Prostate gland (tissue), 2 donors: ENCODE measurements around the gene RGS11. TPM values are rescaled to one million over a fixed set of nuclear protein-coding genes. Genes with fewer than 3 reads are reported as not detected.

ENCODE experiments used
- DNase-seq: peaks from one replicate; pipeline ENCODE4 v3.0.0-alpha.2; 2019; ENCODE audit warnings: low spot score
- H3K27ac ChIP-seq, 2 donors: fragments of 200-600 bp; sonication (generic); 2 replicates each; pipeline ENCODE4 v1.5.1; 2017 to 2019
- H3K27me3 ChIP-seq: fragments of 200-600 bp; sonication (generic); replicated peaks from 2 replicates; pipeline ENCODE4 v1.5.1; 2019; ENCODE audit not compliant: insufficient read depth
- H3K36me3 ChIP-seq, 2 donors: fragments of 200-600 bp; sonication (generic); 1 replicate in 1 of 2; 2 replicates in 1 of 2; pipeline versions ENCODE4 v1.5.1 to v1.8.1; 2017 to 2019
- H3K4me1 ChIP-seq: fragments of 200-600 bp; sonication (generic); replicated peaks from 2 replicates; pipeline ENCODE4 v1.5.1; 2019
- H3K4me3 ChIP-seq, 2 donors: fragments of 200-600 bp; sonication (generic); 2 replicates each; pipeline ENCODE4 v1.5.1; 2017 to 2019
- H3K9me3 ChIP-seq: fragments of 200-600 bp; sonication (generic); 2 replicates; pipeline ENCODE4 v1.5.1; 2017
- POLR2A ChIP-seq: fragments of 450-650 bp; IDR thresholded peaks from one replicate; pipeline ENCODE4 v1.6.1; 2016; ENCODE audit warnings: antibody characterized with exemption, mild to moderate bottlenecking
- POLR2AphosphoS5 ChIP-seq: sonication (generic); formaldehyde crosslinking; IDR thresholded peaks from one replicate; pipeline ENCODE4 v1.6.1; 2017; ENCODE audit warnings: antibody characterized with exemption
- WGBS: methylation state at CpG from one replicate; pipeline ENCODE4 v1.1.5; 2018; 5-methylcytosine and 5-hydroxymethylcytosine counted together
- intact Hi-C: fragments of 100-400 bp; cut with DNase I; formaldehyde crosslinking; loops from one replicate; pipeline ENCODE4 v1.14.2; 2022
- total RNA-seq, 2 donors: library from RNA; depleted of rRNA; stranded (reverse); fragments of >200 nt; gene quantifications; one replicate each; pipeline ENCODE4 v1.1.0, GENCODE V29; 2016
- TF ChIP-seq, protein P1 (sequence below), 4 experiments: fragments of 200-600 bp in 2 of 4; fragments of 450-650 bp in 2 of 4; sonication (generic) in 2 of 4; IDR thresholded peaks; 1 replicate in 3 of 4; 2 replicates in 1 of 4; pipeline ENCODE4 v1.5.1; 2016 to 2019; ENCODE audit warnings: antibody characterized with exemption in 4 of 4, mild to moderate bottlenecking in 2 of 4, moderate library complexity in 2 of 4

The RGS11 gene
- total RNA-seq, 2 donors from 2014 or later, result 2.3 to 5.9 TPM

DNA sequence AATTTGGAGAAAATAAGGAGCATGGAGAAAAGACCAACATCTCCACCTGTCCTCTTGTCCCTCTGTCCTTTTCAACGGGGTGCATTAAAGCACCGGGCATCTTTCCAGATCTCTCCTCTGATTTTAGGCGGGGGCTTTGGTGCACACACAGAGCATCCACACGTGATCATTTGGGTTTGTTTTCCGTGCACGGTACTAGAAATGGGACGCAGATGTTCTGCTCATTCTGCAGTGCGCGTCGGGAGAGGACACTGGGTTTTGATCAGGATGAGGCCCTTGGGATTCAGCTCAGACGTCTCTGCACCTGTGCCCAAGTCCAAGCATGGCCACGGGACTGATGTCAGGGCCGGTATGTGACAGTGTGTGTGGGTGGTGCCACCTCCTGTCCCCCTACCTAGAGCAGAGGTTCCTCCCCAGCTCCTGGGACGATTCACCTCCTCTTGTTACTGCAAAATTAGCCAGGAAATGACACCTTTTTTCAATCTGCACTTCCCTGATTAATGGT is 39.1 kb upstream of the RGS11 start:
- no peaks in the 10 kb centered on the region for H3K9me3 ChIP-seq
- H3K27me3 ChIP-seq, result no peaks in the 10 kb centered on the region
- no peak for DNase-seq
- intact Hi-C loops, result no loop called here
- H3K27ac ChIP-seq, result no peak overlapping the region
- WGBS, result 69% methylated on average over 14 of the region's 14 CpGs
- no peak for TF ChIP-seq POLR2AphosphoS5
- no peak overlapping the region for H3K4me3 ChIP-seq
- H3K4me1 ChIP-seq, result no peaks in the 10 kb centered on the region
- H3K36me3 ChIP-seq, result no peaks in the 10 kb centered on the region

DNA sequence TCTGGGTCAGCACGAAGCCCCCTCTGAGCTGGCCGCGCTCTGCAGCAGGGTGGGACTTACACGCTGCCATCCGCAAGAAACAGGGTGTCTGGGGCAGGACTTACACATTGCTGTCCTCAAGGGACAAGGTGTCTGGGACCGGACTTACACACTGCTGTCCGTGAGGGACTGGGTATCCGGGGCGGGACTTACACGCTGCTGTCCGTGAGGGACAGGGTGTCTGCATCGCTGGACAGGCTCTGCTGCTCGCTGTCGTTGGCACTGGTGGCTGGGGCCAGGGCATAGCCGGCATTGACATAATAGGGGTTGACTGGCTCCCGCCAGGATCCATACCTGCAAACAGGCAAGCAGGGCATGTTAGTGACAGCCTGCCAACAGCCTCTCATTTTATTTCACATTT is 38.6 kb upstream of the RGS11 start:
- intact Hi-C loops, result no loop called here
- Histone ChIP-seq H3K4me1 (no peaks in the 10 kb centered on the region), H3K9me3 (no peaks in the 10 kb centered on the region), H3K27ac (no peak overlapping the region), H3K36me3 (no peaks in the 10 kb centered on the region), H3K27me3 (no peaks in the 10 kb centered on the region), H3K4me3 (no peak overlapping the region)
- no peak for DNase-seq
- 92% methylated on average over 16 of the region's 16 CpGs for WGBS
- no peak for TF ChIP-seq POLR2A
- TF ChIP-seq, protein P1, sequence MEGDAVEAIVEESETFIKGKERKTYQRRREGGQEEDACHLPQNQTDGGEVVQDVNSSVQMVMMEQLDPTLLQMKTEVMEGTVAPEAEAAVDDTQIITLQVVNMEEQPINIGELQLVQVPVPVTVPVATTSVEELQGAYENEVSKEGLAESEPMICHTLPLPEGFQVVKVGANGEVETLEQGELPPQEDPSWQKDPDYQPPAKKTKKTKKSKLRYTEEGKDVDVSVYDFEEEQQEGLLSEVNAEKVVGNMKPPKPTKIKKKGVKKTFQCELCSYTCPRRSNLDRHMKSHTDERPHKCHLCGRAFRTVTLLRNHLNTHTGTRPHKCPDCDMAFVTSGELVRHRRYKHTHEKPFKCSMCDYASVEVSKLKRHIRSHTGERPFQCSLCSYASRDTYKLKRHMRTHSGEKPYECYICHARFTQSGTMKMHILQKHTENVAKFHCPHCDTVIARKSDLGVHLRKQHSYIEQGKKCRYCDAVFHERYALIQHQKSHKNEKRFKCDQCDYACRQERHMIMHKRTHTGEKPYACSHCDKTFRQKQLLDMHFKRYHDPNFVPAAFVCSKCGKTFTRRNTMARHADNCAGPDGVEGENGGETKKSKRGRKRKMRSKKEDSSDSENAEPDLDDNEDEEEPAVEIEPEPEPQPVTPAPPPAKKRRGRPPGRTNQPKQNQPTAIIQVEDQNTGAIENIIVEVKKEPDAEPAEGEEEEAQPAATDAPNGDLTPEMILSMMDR (IDR thresholded peaks at IDR 0.05), result no peak
- no peak for TF ChIP-seq POLR2AphosphoS5

DNA sequence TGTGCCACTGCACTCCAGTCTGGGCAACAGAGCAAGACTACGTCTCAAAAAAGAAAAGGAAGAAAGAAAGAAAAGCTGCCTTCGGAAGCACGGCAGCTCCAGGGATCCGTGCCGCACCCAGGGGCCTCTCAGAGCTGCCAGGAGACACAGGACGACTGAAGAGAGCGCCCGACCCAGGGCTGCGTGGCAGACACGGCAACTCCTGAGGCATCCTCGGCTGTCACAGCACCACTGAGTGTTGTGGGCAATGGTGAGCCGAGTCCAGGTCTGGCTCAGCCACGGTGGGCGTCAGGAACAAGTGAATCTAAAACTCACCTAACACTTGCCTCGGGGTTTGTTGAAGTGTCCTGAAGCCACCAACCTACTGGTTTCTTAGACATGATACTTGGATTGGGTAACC is 36.0 kb upstream of the RGS11 start:
- no peaks in the 10 kb centered on the region for H3K9me3 ChIP-seq
- TF ChIP-seq, protein P1 (IDR thresholded peaks at IDR 0.05), result no peak
- no peak for TF ChIP-seq POLR2A
- TF ChIP-seq POLR2AphosphoS5, result no peak
- no peak overlapping the region for H3K4me3 ChIP-seq
- H3K36me3 ChIP-seq, result no peaks in the 10 kb centered on the region
- no peaks in the 10 kb centered on the region for H3K4me1 ChIP-seq
- no peaks in the 10 kb centered on the region for H3K27me3 ChIP-seq
- intact Hi-C loops, result no loop called here
- H3K27ac ChIP-seq, result no peak overlapping the region
- no peak for DNase-seq
- 91% methylated on average over 15 of the region's 15 CpGs for WGBS

DNA sequence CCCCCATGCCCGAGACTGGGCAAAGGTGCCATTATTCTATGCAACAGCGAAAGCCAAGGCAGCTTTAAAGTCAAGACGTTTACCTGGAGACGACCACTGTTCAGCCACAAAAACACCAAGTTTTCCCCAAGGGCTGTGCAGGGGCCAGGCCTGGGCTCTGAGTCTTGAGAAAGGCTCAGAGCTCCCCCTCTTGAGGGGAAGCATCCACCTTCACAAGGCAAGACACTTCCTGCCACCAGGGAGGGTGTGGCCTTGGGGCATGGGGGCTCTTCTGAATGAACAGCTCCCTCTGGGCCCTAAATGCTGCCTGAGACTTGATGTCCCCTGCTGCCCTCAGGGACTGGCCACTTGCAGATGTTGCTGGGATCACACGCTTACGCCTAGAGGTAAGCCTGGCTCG is 33.7 kb upstream of the RGS11 start:
- Histone ChIP-seq H3K36me3 (no peaks in the 10 kb centered on the region), H3K27me3 (no peaks in the 10 kb centered on the region), H3K9me3 (no peaks in the 10 kb centered on the region), H3K27ac (no peak overlapping the region), H3K4me3 (no peak overlapping the region), H3K4me1 (no peaks in the 10 kb centered on the region)
- intact Hi-C loops, result no loop called here
- no peak for DNase-seq
- WGBS, result 88% methylated on average over 7 of the region's 7 CpGs
- TF ChIP-seq POLR2A (no peak), POLR2AphosphoS5 (no peak)
- TF ChIP-seq, protein P1 (IDR thresholded peaks at IDR 0.05), result no peak

DNA sequence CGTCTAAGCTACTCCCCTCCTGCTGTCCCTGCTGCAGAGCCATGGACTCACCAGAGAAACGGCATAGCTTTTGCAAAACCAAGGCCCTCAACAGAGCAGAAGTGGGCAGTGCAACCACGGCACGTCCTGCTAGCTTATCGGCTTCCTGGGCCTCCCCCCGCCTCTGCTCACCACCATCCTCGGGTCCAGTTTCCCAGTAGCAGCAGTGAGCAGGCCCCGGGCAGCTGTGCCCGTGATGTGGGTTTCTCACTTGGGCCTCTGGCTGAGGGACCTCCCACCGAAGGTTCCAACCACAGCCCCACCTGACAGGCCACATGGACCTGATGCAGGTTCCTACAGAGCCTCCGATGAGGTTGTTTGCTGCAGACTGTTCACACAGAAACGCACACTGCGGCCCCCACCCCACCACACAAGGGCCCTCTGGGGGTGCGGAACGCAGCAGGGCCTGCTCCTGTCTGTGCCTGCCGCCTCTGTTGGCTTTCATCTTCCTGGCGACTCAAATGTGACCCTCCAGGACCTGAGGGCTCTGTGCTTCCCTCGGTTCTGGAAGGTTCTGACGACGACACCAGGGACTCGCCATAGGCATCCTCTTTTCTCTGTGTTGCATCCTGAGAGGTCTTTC is 32.1 kb upstream of the RGS11 start:
- no peaks in the 10 kb centered on the region for H3K27me3 ChIP-seq
- no peak overlapping the region for H3K27ac ChIP-seq
- no peak overlapping the region for H3K4me3 ChIP-seq
- H3K36me3 ChIP-seq, result no peaks in the 10 kb centered on the region
- TF ChIP-seq, protein P1 (IDR thresholded peaks at IDR 0.05), result no peak
- no peak for TF ChIP-seq POLR2A
- no peak for TF ChIP-seq POLR2AphosphoS5
- 88% methylated on average over 21 of the region's 21 CpGs for WGBS
- H3K9me3 ChIP-seq, result no peaks in the 10 kb centered on the region
- intact Hi-C loops, result no loop called here
- H3K4me1 ChIP-seq, result no peaks in the 10 kb centered on the region
- DNase-seq, result no peak
